Measurements from ENCODE around the gene TMEM182.

The TMEM182 gene

GRCh38 chr2:102801858-102802699 lies 40.2 kb downstream of the TMEM182 start:
- TF ChIP-seq NFRKB (IDR thresholded peaks at IDR 0.05) (no peak), ZNF384 (IDR thresholded peaks at IDR 0.05) (no peak), PKNOX1 (IDR thresholded peaks at IDR 0.05) (no peak), LEF1 (IDR thresholded peaks at IDR 0.05; ENCODE audit: borderline replicate concordance) (no peak), FOXA1 (IDR thresholded peaks at IDR 0.05) (no peak)
- ChIA-PET POLR2A (no interaction called here), CTCF (no interaction called here)
- no peak for DNase-seq (ENCODE audit: extremely low spot score)

GRCh38 chr2:102803041-102803896 lies 41.4 kb downstream of the TMEM182 start:
- DNase-seq (ENCODE audit: extremely low spot score): no peak
- POLR2A ChIA-PET: no interaction called here
- no peak for TF ChIP-seq PKNOX1 (IDR thresholded peaks at IDR 0.05)
- TF ChIP-seq FOXM1 (IDR thresholded peaks at IDR 0.05; ENCODE audit: borderline replicate concordance): no peak
- TF ChIP-seq FOXA1 (IDR thresholded peaks at IDR 0.05): no peak
- no peak for TF ChIP-seq ELF4 (IDR thresholded peaks at IDR 0.05)
- TF ChIP-seq LEF1 (IDR thresholded peaks at IDR 0.05; ENCODE audit: borderline replicate concordance): no peak
- no peak for TF ChIP-seq BHLHE40 (IDR thresholded peaks at IDR 0.05; ENCODE audit: borderline replicate concordance)
- no peak for TF ChIP-seq FOXK2 (IDR thresholded peaks at IDR 0.05)
- no peak for TF ChIP-seq ZNF384 (IDR thresholded peaks at IDR 0.05)
- no peak for TF ChIP-seq CTBP1 (IDR thresholded peaks at IDR 0.05; ENCODE audit: borderline replicate concordance)
- no peak for TF ChIP-seq NFRKB (IDR thresholded peaks at IDR 0.05)
- no peak for TF ChIP-seq TARDBP (IDR thresholded peaks at IDR 0.05)
- no peak for TF ChIP-seq SUZ12 (IDR thresholded peaks at IDR 0.05)
- TF ChIP-seq ARNT (IDR thresholded peaks at IDR 0.05): no peak
- no peak for TF ChIP-seq SP1 (IDR thresholded peaks at IDR 0.05)
- TF ChIP-seq HDGF (IDR thresholded peaks at IDR 0.05; ENCODE audit: borderline replicate concordance): no peak
- TF ChIP-seq L3MBTL2 (conservative IDR thresholded peaks at IDR 0.05): no peak
- CTCF ChIA-PET: no interaction called here

- ChIA-PET CTCF (no interaction called here), POLR2A (no interaction called here)
- TF ChIP-seq ARNT (IDR thresholded peaks at IDR 0.05) (no peak), FOXM1 (IDR thresholded peaks at IDR 0.05; ENCODE audit: borderline replicate concordance) (no peak), HDGF (IDR thresholded peaks at IDR 0.05; ENCODE audit: borderline replicate concordance) (no peak), L3MBTL2 (conservative IDR thresholded peaks at IDR 0.05) (no peak), LEF1 (IDR thresholded peaks at IDR 0.05; ENCODE audit: borderline replicate concordance) (no peak), BHLHE40 (IDR thresholded peaks at IDR 0.05; ENCODE audit: borderline replicate concordance) (no peak), FOXK2 (IDR thresholded peaks at IDR 0.05) (no peak), CTBP1 (IDR thresholded peaks at IDR 0.05; ENCODE audit: borderline replicate concordance) (no peak), PKNOX1 (IDR thresholded peaks at IDR 0.05) (no peak), NFRKB (IDR thresholded peaks at IDR 0.05) (no peak), ZNF384 (IDR thresholded peaks at IDR 0.05) (no peak), ELF4 (IDR thresholded peaks at IDR 0.05) (no peak), TARDBP (IDR thresholded peaks at IDR 0.05) (no peak), FOXA1 (IDR thresholded peaks at IDR 0.05) (no peak), SUZ12 (IDR thresholded peaks at IDR 0.05) (no peak), SP1 (IDR thresholded peaks at IDR 0.05) (no peak)
- no peak for DNase-seq (ENCODE audit: extremely low spot score)
Observed at GRCh38 chr2:102803897-102804217, 42.0 kb downstream of the TMEM182 start.

GRCh38 chr2:102806250-102806837 lies 44.5 kb downstream of the TMEM182 start:
- DNase-seq (ENCODE audit: extremely low spot score): peak; percentile 77
- CTCF ChIA-PET: interaction anchor here (0.5 to 3.4 kb wide), 13 partner anchors 8 to 1931 kb away, joined by 3 to 27 read pairs (median 4); no protein-coding TSS in a partner anchor
- POLR2A ChIA-PET: no interaction called here
- no peak for TF ChIP-seq FOXM1 (IDR thresholded peaks at IDR 0.05; ENCODE audit: borderline replicate concordance)
- no peak for TF ChIP-seq ZNF384 (IDR thresholded peaks at IDR 0.05)
- TF ChIP-seq LEF1 (IDR thresholded peaks at IDR 0.05; ENCODE audit: borderline replicate concordance): no peak
- TF ChIP-seq FOXK2 (IDR thresholded peaks at IDR 0.05): no peak
- TF ChIP-seq BHLHE40 (IDR thresholded peaks at IDR 0.05; ENCODE audit: borderline replicate concordance): no peak
- TF ChIP-seq ARNT (IDR thresholded peaks at IDR 0.05): no peak
- no peak for TF ChIP-seq SP1 (IDR thresholded peaks at IDR 0.05)
- TF ChIP-seq TARDBP (IDR thresholded peaks at IDR 0.05): no peak
- TF ChIP-seq NFRKB (IDR thresholded peaks at IDR 0.05): no peak
- no peak for TF ChIP-seq FOXA1 (IDR thresholded peaks at IDR 0.05)
- TF ChIP-seq HDGF (IDR thresholded peaks at IDR 0.05; ENCODE audit: borderline replicate concordance): no peak
- TF ChIP-seq PKNOX1 (IDR thresholded peaks at IDR 0.05): no peak
- TF ChIP-seq SUZ12 (IDR thresholded peaks at IDR 0.05): no peak
- TF ChIP-seq L3MBTL2 (conservative IDR thresholded peaks at IDR 0.05): no peak
- no peak for TF ChIP-seq ELF4 (IDR thresholded peaks at IDR 0.05)
- no peak for TF ChIP-seq CTBP1 (IDR thresholded peaks at IDR 0.05; ENCODE audit: borderline replicate concordance)
